ENCODE measurements around the gene TBC1D7. TPM values are rescaled to one million over a fixed set of nuclear protein-coding genes. Genes with fewer than 3 reads are reported as not detected.

The TBC1D7 gene
- total and polyA plus RNA-seq, 2 of the 4 experiments (the other 2 are of a cell fraction) = 14.3 to 22.6 TPM

- TF ChIP-seq CEBPB (IDR thresholded peaks at IDR 0.05; ENCODE audit: low read depth, low read length) = no peak
These were observed 44.6 kb upstream of the TBC1D7 start (continued) for GRCh38 chr6:13372688-13373487.

DNA sequence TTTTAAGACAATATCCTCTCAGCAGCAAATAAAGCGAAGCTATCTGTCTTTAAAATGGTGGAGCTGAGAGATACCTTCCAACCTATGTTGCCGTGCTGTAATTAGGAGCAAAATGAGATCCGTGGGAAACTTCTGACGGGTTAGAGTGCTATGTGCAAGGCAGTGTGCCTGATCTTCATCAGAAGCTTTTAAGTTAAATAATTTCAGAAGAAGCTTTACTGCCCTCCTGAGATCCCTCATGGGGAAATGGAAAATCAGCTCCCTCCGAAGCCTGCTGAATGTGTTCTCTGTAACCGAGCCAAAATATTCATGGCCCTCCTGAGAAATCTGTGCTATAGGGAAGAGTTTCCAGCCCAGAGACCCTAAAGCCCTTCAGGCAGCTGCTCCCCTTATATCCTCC, 43.7 kb upstream of the TBC1D7 start:
- intact Hi-C loops (cut with micrococcal nuclease) (no loop called here), dilution Hi-C loops (cut with HindIII; ENCODE audit: low sequenced_read_pairs, unreplicated experiment) (no loop called here), in situ Hi-C loops (cut with MboI; ENCODE audit: low sequenced_read_pairs) (no loop called here)
- H2BK120ac ChIP-seq (ENCODE audit: low read depth, low read length) = no peak overlapping the region
- H3K27me3 ChIP-seq (ENCODE audit: control insufficient read depth, insufficient read depth, low read length) = no peaks in the 10 kb centered on the region
- H3K18ac ChIP-seq (ENCODE audit: low read depth, low read length) = no peak overlapping the region
- H2BK5ac ChIP-seq (ENCODE audit: low read depth, low read length, poor library complexity, severe bottlenecking) = no peak overlapping the region
- no peaks in the 10 kb centered on the region for H4K20me1 ChIP-seq (ENCODE audit: insufficient read depth, low read length)
- no peaks in the 10 kb centered on the region for H3K36me3 ChIP-seq (ENCODE audit: control insufficient read depth, insufficient read depth, low read length)
- H3K9ac ChIP-seq (ENCODE audit: low read depth, low read length) = no peak overlapping the region
- ChIA-PET CTCF (interaction anchor here (0.5 kb wide), 1 partner anchor 396 kb away, joined by 3 read pairs; no protein-coding TSS in a partner anchor), POLR2A (ENCODE audit: unreplicated experiment) (no interaction called here)
- H4K5ac ChIP-seq (ENCODE audit: low read depth, low read length) = no peak overlapping the region
- no peak for TF ChIP-seq SMC3 (IDR thresholded peaks at IDR 0.05; ENCODE audit: low read depth, low read length)
- no peak for TF ChIP-seq NFE2L2 (IDR thresholded peaks at IDR 0.05; ENCODE audit: low read depth, low read length)
- TF ChIP-seq USF2 (IDR thresholded peaks at IDR 0.05; ENCODE audit: low read depth, low read length) = no peak
- TF ChIP-seq CEBPB (IDR thresholded peaks at IDR 0.05; ENCODE audit: low read depth, low read length) = no peak
- no peak overlapping the region for H3K56ac ChIP-seq (ENCODE audit: extremely low read depth, insufficient read depth, low read length)
- H2AK5ac ChIP-seq (ENCODE audit: low read depth, low read length) = no peak overlapping the region
- H2BK15ac ChIP-seq (ENCODE audit: low read depth, low read length) = no peak overlapping the region
- DNase-seq = no peak
- no peak overlapping the region for H3K4ac ChIP-seq (ENCODE audit: low read depth, low read length)
- peaks cover 4% of the 10 kb centered on the region; the same call in 1 of the 2 replicates for H3K9me1 ChIP-seq (ENCODE audit: insufficient read depth, low read length)
- no TSS peak for BruUV-seq (replicated peaks)
- no peak overlapping the region for H3K4me2 ChIP-seq (ENCODE audit: low read depth, low read length)
- no peak overlapping the region for H4K8ac ChIP-seq (ENCODE audit: low read depth in 2 of 2, low read length in 2 of 2)
- no peak overlapping the region for H3K23ac ChIP-seq (ENCODE audit: low read depth, low read length)
- no peak overlapping the region for H4K91ac ChIP-seq (ENCODE audit: insufficient read depth, low read depth, low read length)
- no peak overlapping the region for H2BK20ac ChIP-seq (ENCODE audit: low read depth, low read length)
- H2AK9ac ChIP-seq (replicated peaks; ENCODE audit: low read depth, low read length, poor library complexity) = no peak overlapping the region
- 40% methylated on average over 1 of the region's 6 CpGs; no CpG with 5 or more reads in 1 of the 2 experiments for WGBS, 2 experiments (ENCODE audit: extremely low coverage in 2 of 2, insufficient read length in 1 of 2)
- H3K9me3 ChIP-seq (ENCODE audit: control insufficient read depth, insufficient read depth, low read length) = no peaks in the 10 kb centered on the region
- H3K27ac ChIP-seq (ENCODE audit: insufficient read depth, low read length) = no peak overlapping the region
- H2AFZ ChIP-seq (replicated peaks; ENCODE audit: low read length, poor library complexity) = no peak overlapping the region
- peaks cover 4% of the 10 kb centered on the region; the same call in 1 of the 2 replicates for H3K4me1 ChIP-seq (ENCODE audit: control insufficient read depth, insufficient read depth, low read length)
- no peak for ATAC-seq (ENCODE audit: low read depth)
- no peak overlapping the region for H3K14ac ChIP-seq (replicated peaks; ENCODE audit: low read depth, low read length)
- H3K79me1 ChIP-seq (ENCODE audit: low read depth in 1 of 2, low read length in 2 of 2) = peaks cover 0 to 3% of the 10 kb centered on the region in 2 experiments; a peak in 2 of 4 replicates
- no peak overlapping the region for H3K4me3 ChIP-seq (ENCODE audit: insufficient read depth, low read depth, low read length)
